Left forelimb (tissue), 1 donor: ENCODE data around the gene NEK2.
"Not testable (repeated sequence)": the region's sequence is repeated elsewhere in the genome, so short reads cannot be mapped to it uniquely, and the experiment has no call there.

ENCODE experiments used
- DNase-seq: peaks from one replicate; pipeline ENCODE4 v3.0.0-alpha.2; 2018; ENCODE audit warnings: low spot score

NEK2 gene

GRCh38 chr1:211632808-211633523 is 42.5 kb downstream of the NEK2 start:
- no peak for DNase-seq

GRCh38 chr1:211632117-211632807 is 43.2 kb downstream of the NEK2 start:
- no peak for DNase-seq

GRCh38 chr1:211631168-211631567 is 44.3 kb downstream of the NEK2 start:
- DNase-seq: no peak

GRCh38 chr1:211630236-211631081 is 45.0 kb downstream of the NEK2 start:
- no peak for DNase-seq

- DNase-seq: no peak
These were observed 47.0 kb downstream of the NEK2 start for GRCh38 chr1:211628417-211628816.

- DNase-seq: no peak
These were observed 48.2 kb downstream of the NEK2 start for GRCh38 chr1:211627259-211627658.

GRCh38 chr1:211625866-211626265 is 49.6 kb downstream of the NEK2 start:
- DNase-seq: not testable (repeated sequence)

GRCh38 chr1:211625040-211625439 is 50.4 kb downstream of the NEK2 start:
- no peak for DNase-seq

- DNase-seq: no peak
These were observed 51.9 kb downstream of the NEK2 start for GRCh38 chr1:211623515-211623914.

- no peak for DNase-seq
These were observed 53.8 kb downstream of the NEK2 start for GRCh38 chr1:211621447-211622198.

GRCh38 chr1:211620097-211620496 is 55.3 kb downstream of the NEK2 start:
- DNase-seq: no peak

GRCh38 chr1:211619033-211619996 is 56.1 kb downstream of the NEK2 start:
- no peak for DNase-seq

GRCh38 chr1:211616965-211617297 is 58.5 kb downstream of the NEK2 start:
- no peak for DNase-seq

GRCh38 chr1:211616231-211616964 is 59.0 kb downstream of the NEK2 start:
- peak; percentile 73 for DNase-seq

- DNase-seq: no peak
These were observed 60.8 kb downstream of the NEK2 start for GRCh38 chr1:211614615-211615014.

GRCh38 chr1:211613951-211614350 is 61.5 kb downstream of the NEK2 start:
- DNase-seq: no peak

GRCh38 chr1:211613108-211613947 is 62.1 kb downstream of the NEK2 start:
- DNase-seq: no peak

GRCh38 chr1:211612786-211613107 is 62.7 kb downstream of the NEK2 start:
- no peak for DNase-seq
